Calu3 (cell line): ENCODE measurements around the gene ZBTB20. TPM values are rescaled to one million over a fixed set of nuclear protein-coding genes. Genes with fewer than 3 reads are reported as not detected.

ENCODE experiments used
- BruUV-seq: library from RNA; stranded (reverse); fragments of 400-500 nt; replicated peaks from 2 replicates; lab custom pipeline; 2021; lab: Mats Ljungman, UMichigan
- CTCF ChIA-PET: fragments of 300-600 bp; sonication (Branson Sonifier 250); formaldehyde crosslinking; loops from one replicate; lab custom pipeline; 2022; ENCODE audit warnings: antibody characterized with exemption; lab: Charles Lee
- DNase-seq: peaks from one replicate; pipeline ENCODE4 v3.0.0; 2022
- H3K27ac Mint-ChIP-seq: one replicate; pipeline ENCODE4 v1.8.0; 2022; ENCODE audit warnings: mixed read lengths; ENCODE audit not compliant: unreplicated experiment
- H3K27me3 Mint-ChIP-seq: one replicate; pipeline ENCODE4 v1.8.0; 2022; ENCODE audit warnings: mixed read lengths; ENCODE audit not compliant: unreplicated experiment
- H3K36me3 Mint-ChIP-seq: one replicate; pipeline ENCODE4 v1.8.0; 2022; ENCODE audit warnings: mild to moderate bottlenecking, moderate library complexity, mixed read lengths; ENCODE audit not compliant: insufficient read depth, unreplicated experiment
- H3K4me1 Mint-ChIP-seq: one replicate; pipeline ENCODE4 v1.8.0; 2022; ENCODE audit warnings: mild to moderate bottlenecking, low read depth, mixed read lengths; ENCODE audit not compliant: unreplicated experiment
- H3K4me3 Mint-ChIP-seq: one replicate; pipeline ENCODE4 v1.8.0; 2022; ENCODE audit warnings: mild to moderate bottlenecking, low read depth, moderate library complexity, mixed read lengths; ENCODE audit not compliant: unreplicated experiment
- H3K9me3 Mint-ChIP-seq: one replicate; pipeline ENCODE4 v1.8.0; 2022; ENCODE audit warnings: low read depth, mixed read lengths; ENCODE audit not compliant: unreplicated experiment
- CTCF ChIP-seq: fragments of 200-600 bp; IDR thresholded peaks from one replicate; pipeline ENCODE4 v1.8.0; 2022; ENCODE audit warnings: antibody characterized with exemption; ENCODE audit not compliant: unreplicated experiment
- intact Hi-C: fragments of 100-400 bp; cut with micrococcal nuclease; formaldehyde crosslinking; loops from one replicate; pipeline ENCODE4 v1.10.0; 2022; ENCODE audit not compliant: unreplicated experiment
- total RNA-seq: library from RNA; stranded (reverse); gene quantifications from 2 replicates; pipeline ENCODE4 v1.2.3, GENCODE V29; 2022

Gene ZBTB20
- total RNA-seq, 1 experiment from 2014 or later = 24.1 TPM

- no peak for DNase-seq
- no peaks in the 10 kb centered on the region for H3K9me3 Mint-ChIP-seq
- H3K36me3 Mint-ChIP-seq = no peaks in the 10 kb centered on the region
- no peaks in the 10 kb centered on the region for H3K4me1 Mint-ChIP-seq
- BruUV-seq = no TSS peak
- intact Hi-C loops = no loop called here
- TF ChIP-seq CTCF = no peak
- H3K27ac Mint-ChIP-seq = no peak overlapping the region
- H3K27me3 Mint-ChIP-seq = no peaks in the 10 kb centered on the region
- H3K4me3 Mint-ChIP-seq = no peak overlapping the region
- CTCF ChIA-PET = no interaction called here
Observed at GRCh38 chr3:114847564-114847963, 299.5 kb downstream of the ZBTB20 start.

GRCh38 chr3:114846779-114847178 is 300.3 kb downstream of the ZBTB20 start:
- no peaks in the 10 kb centered on the region for H3K4me1 Mint-ChIP-seq
- BruUV-seq = no TSS peak
- CTCF ChIA-PET = interaction anchor here (0.7 kb wide), 1 partner anchor 347 kb away, joined by 3 read pairs; no protein-coding TSS in a partner anchor
- no peaks in the 10 kb centered on the region for H3K36me3 Mint-ChIP-seq
- H3K27ac Mint-ChIP-seq = no peak overlapping the region
- TF ChIP-seq CTCF = no peak
- intact Hi-C loops = no loop called here
- no peak for DNase-seq
- no peaks in the 10 kb centered on the region for H3K27me3 Mint-ChIP-seq
- no peak overlapping the region for H3K4me3 Mint-ChIP-seq
- no peaks in the 10 kb centered on the region for H3K9me3 Mint-ChIP-seq

GRCh38 chr3:114846252-114846651 is 300.8 kb downstream of the ZBTB20 start:
- no peak for DNase-seq
- Mint-ChIP-seq H3K4me1 (no peaks in the 10 kb centered on the region), H3K36me3 (no peaks in the 10 kb centered on the region), H3K27me3 (no peaks in the 10 kb centered on the region), H3K4me3 (no peak overlapping the region), H3K9me3 (no peaks in the 10 kb centered on the region), H3K27ac (no peak overlapping the region)
- no TSS peak for BruUV-seq
- TF ChIP-seq CTCF = no peak
- CTCF ChIA-PET = no interaction called here
- intact Hi-C loops = no loop called here

- H3K36me3 Mint-ChIP-seq = no peaks in the 10 kb centered on the region
- H3K9me3 Mint-ChIP-seq = no peaks in the 10 kb centered on the region
- intact Hi-C loops = no loop called here
- no peak for DNase-seq
- no peak overlapping the region for H3K4me3 Mint-ChIP-seq
- BruUV-seq = no TSS peak
- H3K27me3 Mint-ChIP-seq = no peaks in the 10 kb centered on the region
- CTCF ChIA-PET = no interaction called here
- no peaks in the 10 kb centered on the region for H3K4me1 Mint-ChIP-seq
- no peak overlapping the region for H3K27ac Mint-ChIP-seq
- no peak for TF ChIP-seq CTCF
Observed at GRCh38 chr3:114841515-114841914, 305.6 kb downstream of the ZBTB20 start.
